ENCODE measurements around the gene TEKT2.
A peak's percentile ranks its signal among the peaks of the same experiment; 100 is the strongest.

Gene TEKT2

GRCh38 chr1:36132029-36132428, 48.1 kb downstream of the TEKT2 start:
- no peak for DNase-seq

DNA sequence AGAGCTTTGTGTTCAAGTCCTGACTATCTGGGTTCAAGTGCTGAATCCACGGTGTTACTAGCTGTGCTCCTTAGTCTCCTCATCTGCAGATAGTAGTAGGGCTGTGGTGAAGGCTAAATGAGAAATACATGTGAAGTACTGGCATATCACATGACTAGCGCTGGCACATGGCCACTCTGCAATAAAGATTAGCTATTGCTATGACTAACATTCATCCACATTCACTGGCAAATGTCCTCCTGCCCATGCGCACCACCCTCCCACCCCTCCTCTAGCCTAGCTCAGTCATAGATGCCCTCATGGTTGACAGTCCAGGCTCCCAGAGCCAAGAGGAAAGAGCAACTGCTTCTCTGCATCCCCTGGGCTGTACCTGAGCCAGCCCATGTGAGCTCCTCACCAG, 49.6 kb downstream of the TEKT2 start:
- DNase-seq, result peak; percentile 92

- no peak for DNase-seq
Measured at GRCh38 chr1:36134031-36134430, 50.1 kb downstream of the TEKT2 start.

DNA sequence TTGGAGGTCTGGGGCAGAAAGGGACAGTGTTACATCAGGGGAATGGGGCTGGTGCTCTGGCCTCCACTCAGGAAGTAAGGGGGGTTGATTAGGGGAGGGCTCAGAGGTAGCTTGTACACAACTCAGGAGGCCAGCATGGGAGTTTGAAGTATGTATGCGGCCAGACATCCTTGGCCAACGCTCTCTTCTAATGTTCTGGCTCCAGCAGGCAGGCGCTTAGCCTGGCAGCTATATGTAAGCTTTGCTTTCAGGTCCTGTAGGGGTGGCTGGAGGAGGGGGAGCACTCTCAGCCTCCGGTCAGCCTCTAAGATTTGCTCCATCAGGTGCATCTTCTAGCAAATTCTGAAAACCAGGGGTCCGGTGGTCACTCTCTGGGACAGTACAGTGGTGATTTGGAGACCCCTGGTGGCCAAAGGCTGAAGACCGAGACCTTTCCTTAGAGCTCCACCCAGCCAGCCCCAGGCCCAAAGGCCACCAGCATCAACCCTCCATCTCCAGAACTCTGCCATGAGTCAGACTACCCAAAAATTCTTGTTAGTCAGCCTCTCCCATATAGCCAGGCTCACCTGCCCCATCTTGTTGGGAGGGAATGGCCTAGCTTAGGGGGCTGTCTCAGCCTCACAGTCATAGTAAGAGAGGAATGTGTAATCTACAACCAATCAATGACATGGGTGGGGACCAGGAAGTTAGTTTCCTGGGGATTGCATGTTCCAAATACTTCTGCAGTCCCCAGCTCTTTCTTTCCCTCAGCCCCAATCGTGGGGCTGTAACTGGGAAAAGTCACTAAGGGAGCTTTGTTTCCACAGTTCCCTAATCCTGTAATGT, 50.8 kb downstream of the TEKT2 start:
- peak; percentile 77 for DNase-seq

DNA sequence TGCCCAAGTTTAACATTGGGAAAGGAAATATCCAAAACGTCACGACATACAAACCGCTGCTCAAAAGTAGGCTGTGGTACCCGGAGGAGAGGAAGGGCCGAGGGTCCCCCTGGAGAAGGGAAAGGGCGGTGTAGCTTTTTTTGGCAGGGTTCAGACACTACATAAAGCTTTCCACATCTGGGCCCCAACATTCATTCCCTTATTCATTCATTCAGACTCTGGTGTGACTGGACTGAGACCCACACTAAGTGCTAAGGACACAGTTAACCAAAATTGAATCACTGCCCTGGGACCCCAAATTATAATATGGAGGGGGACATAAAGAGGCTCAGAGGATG, 51.4 kb downstream of the TEKT2 start:
- no peak for DNase-seq

DNA sequence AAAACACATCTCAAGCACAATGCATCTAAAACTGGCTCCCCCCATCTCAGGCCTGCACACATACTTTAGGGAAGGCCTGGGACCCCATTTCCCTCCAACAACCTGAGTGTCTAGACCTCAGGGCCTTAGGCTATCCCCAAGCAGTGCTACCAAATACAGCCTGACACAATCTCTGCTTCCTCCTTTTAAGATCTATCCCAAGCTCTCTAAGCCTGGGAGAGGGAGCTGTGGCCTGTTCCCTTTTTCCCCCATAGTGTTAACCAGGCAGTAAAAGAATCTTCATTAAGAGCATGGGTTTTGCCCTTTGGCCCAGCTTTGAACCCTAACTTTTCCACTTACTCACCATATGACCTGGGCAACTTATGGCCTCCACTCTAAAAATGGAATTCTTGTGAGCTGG, 51.9 kb downstream of the TEKT2 start:
- DNase-seq, result no peak

GRCh38 chr1:36136535-36136934, 52.6 kb downstream of the TEKT2 start:
- DNase-seq, result peak; percentile 90

- DNase-seq, result no peak
Measured at GRCh38 chr1:36137226-36137625, 53.3 kb downstream of the TEKT2 start.

DNA sequence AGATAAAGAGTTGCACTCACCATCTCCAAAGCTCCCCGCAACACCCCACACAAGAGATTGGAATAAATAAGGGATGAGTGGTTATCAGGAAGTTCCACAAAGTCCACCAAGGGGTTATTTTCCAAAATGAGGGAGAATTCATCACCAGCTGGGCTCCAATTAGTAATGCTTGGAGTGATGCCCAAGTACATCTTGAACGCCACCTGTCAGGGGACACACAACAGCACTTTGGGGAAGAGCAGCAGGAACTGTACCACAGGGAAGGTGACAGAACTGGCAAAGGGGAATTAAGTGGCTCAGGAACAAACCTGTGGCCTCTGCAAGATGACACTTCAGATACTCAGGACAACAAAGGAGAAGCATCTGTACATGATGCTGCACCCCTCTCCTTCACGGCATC, 53.9 kb downstream of the TEKT2 start:
- DNase-seq, result no peak

Data from fibroblast of skin of back (primary cell).